Breast epithelium (tissue), 3 donors: ENCODE measurements around the gene AKAP8L.

Experiments used
- POLR2AphosphoS5 ChIP-seq, 3 donors: sonication (generic); formaldehyde crosslinking; IDR thresholded peaks; one replicate each; pipeline ENCODE4 v1.6.1; 2017; ENCODE audit warnings: antibody characterized with exemption in 3 of 3
- TF ChIP-seq, protein P1 (sequence below), 3 donors: fragments of 450-650 bp; IDR thresholded peaks; one replicate each; pipeline ENCODE4 v1.5.1; 2016 to 2017; ENCODE audit warnings: antibody characterized with exemption in 3 of 3, mild to moderate bottlenecking in 3 of 3, moderate library complexity in 3 of 3

- TF ChIP-seq, protein P1, sequence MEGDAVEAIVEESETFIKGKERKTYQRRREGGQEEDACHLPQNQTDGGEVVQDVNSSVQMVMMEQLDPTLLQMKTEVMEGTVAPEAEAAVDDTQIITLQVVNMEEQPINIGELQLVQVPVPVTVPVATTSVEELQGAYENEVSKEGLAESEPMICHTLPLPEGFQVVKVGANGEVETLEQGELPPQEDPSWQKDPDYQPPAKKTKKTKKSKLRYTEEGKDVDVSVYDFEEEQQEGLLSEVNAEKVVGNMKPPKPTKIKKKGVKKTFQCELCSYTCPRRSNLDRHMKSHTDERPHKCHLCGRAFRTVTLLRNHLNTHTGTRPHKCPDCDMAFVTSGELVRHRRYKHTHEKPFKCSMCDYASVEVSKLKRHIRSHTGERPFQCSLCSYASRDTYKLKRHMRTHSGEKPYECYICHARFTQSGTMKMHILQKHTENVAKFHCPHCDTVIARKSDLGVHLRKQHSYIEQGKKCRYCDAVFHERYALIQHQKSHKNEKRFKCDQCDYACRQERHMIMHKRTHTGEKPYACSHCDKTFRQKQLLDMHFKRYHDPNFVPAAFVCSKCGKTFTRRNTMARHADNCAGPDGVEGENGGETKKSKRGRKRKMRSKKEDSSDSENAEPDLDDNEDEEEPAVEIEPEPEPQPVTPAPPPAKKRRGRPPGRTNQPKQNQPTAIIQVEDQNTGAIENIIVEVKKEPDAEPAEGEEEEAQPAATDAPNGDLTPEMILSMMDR (IDR thresholded peaks at IDR 0.05): no peak
- no peak for TF ChIP-seq POLR2AphosphoS5 (IDR thresholded peaks at IDR 0.05)
Observed at GRCh38 chr19:15453906-15454860, 35.4 kb upstream of the AKAP8L start.
